H9 (cell line): ENCODE measurements around the gene NRCAM. TPM values are rescaled to one million over a fixed set of nuclear protein-coding genes. Genes with fewer than 3 reads are reported as not detected.

ENCODE experiments used
- DNase-seq: peaks from one replicate; pipeline ENCODE4 v3.0.0-alpha.2; 2017
- H2AFZ ChIP-seq: one replicate; pipeline ENCODE4 v1.6.1; 2013; ENCODE audit warnings: mild to moderate bottlenecking, low read length, control low read depth, moderate library complexity
- H2AK5ac ChIP-seq: 2 replicates; pipeline ENCODE4 v1.6.1; 2013; ENCODE audit warnings: low read length, control low read depth, mixed read lengths; ENCODE audit not compliant: insufficient read length
- H2BK120ac ChIP-seq: one replicate; pipeline ENCODE4 v1.6.1; 2013; ENCODE audit warnings: low read depth, mild to moderate bottlenecking, low read length, control low read depth, inconsistent platforms; ENCODE audit not compliant: poor library complexity, severe bottlenecking
- H2BK12ac ChIP-seq: 2 replicates; pipeline ENCODE4 v1.6.1; 2013; ENCODE audit warnings: low read length, control low read depth, mixed read lengths, low read depth; ENCODE audit not compliant: insufficient read length
- H2BK15ac ChIP-seq: 2 replicates; pipeline ENCODE4 v1.6.1; 2013; ENCODE audit warnings: low read depth, low read length, control low read depth
- H2BK20ac ChIP-seq: one replicate; pipeline ENCODE4 v1.6.1; 2013; ENCODE audit warnings: low read depth, mild to moderate bottlenecking, low read length, control low read depth, inconsistent platforms; ENCODE audit not compliant: poor library complexity, severe bottlenecking
- H2BK5ac ChIP-seq: 2 replicates; pipeline ENCODE4 v1.6.1; 2013; ENCODE audit warnings: low read length, control low read depth, mixed read lengths; ENCODE audit not compliant: insufficient read length
- H3K14ac ChIP-seq: 2 replicates; pipeline ENCODE4 v1.6.1; 2013; ENCODE audit warnings: low read length, control low read depth; ENCODE audit not compliant: insufficient read depth
- H3K18ac ChIP-seq: 2 replicates; pipeline ENCODE4 v1.6.1; 2013; ENCODE audit warnings: low read depth, mild to moderate bottlenecking, mixed read lengths, low read length, control low read depth; ENCODE audit not compliant: insufficient read length
- H3K23ac ChIP-seq: 2 replicates; pipeline ENCODE4 v1.6.1; 2013; ENCODE audit warnings: low read length, control low read depth, mixed read lengths, low read depth; ENCODE audit not compliant: insufficient read length
- H3K23me2 ChIP-seq: 2 replicates; pipeline ENCODE4 v1.6.1; 2013; ENCODE audit warnings: low read depth, mild to moderate bottlenecking, mixed read lengths, low read length, control low read depth; ENCODE audit not compliant: insufficient read length, poor library complexity, severe bottlenecking
- H3K27ac ChIP-seq: 2 replicates; pipeline ENCODE4 v1.5.1; 2013; ENCODE audit warnings: low read length, control low read depth, mixed read lengths, low read depth; ENCODE audit not compliant: insufficient read length
- H3K27me3 ChIP-seq: 2 replicates; pipeline ENCODE4 v1.6.1; 2013; ENCODE audit warnings: low read length, control low read depth, inconsistent platforms; ENCODE audit not compliant: insufficient read depth
- H3K4ac ChIP-seq: 2 replicates; pipeline ENCODE4 v1.6.1; 2013; ENCODE audit warnings: low read depth, mild to moderate bottlenecking, control low read depth, inconsistent platforms, low read length, moderate library complexity
- H3K4me1 ChIP-seq: 2 replicates; pipeline ENCODE4 v1.6.1; 2013; ENCODE audit warnings: low read length, control low read depth, inconsistent platforms; ENCODE audit not compliant: insufficient read depth
- H3K4me2 ChIP-seq: 2 replicates; pipeline ENCODE4 v1.6.1; 2013; ENCODE audit warnings: low read length, control low read depth, mixed read lengths; ENCODE audit not compliant: insufficient read length, insufficient read depth
- H3K56ac ChIP-seq: 2 replicates; pipeline ENCODE4 v1.6.1; 2013; ENCODE audit warnings: low read depth, mild to moderate bottlenecking, mixed read lengths, low read length, control low read depth; ENCODE audit not compliant: insufficient read length
- H3K79me1 ChIP-seq: 2 replicates; pipeline ENCODE4 v1.6.1; 2013; ENCODE audit warnings: low read depth, mild to moderate bottlenecking, moderate library complexity, low read length, control low read depth, inconsistent platforms; ENCODE audit not compliant: insufficient read depth, poor library complexity, severe bottlenecking
- H3K79me2 ChIP-seq: 2 replicates; pipeline ENCODE4 v1.6.1; 2013; ENCODE audit warnings: low read length, control low read depth, inconsistent platforms; ENCODE audit not compliant: insufficient read depth
- H3K9ac ChIP-seq: 2 replicates; pipeline ENCODE4 v1.6.1; 2013; ENCODE audit warnings: low read length, control low read depth, mixed read lengths; ENCODE audit not compliant: insufficient read length; ENCODE audit errors: extremely low read depth
- H3K9me3 ChIP-seq: one replicate; pipeline ENCODE4 v1.6.1; 2013; ENCODE audit warnings: low read depth, low read length, inconsistent platforms; ENCODE audit not compliant: control insufficient read depth
- H3T11ph ChIP-seq: one replicate; pipeline ENCODE4 v1.6.1; 2013; ENCODE audit warnings: mild to moderate bottlenecking, low read length, control low read depth, inconsistent platforms
- H4K20me1 ChIP-seq: one replicate; pipeline ENCODE4 v1.6.1; 2013; ENCODE audit not compliant: control insufficient read depth, insufficient read length, insufficient read depth
- H4K5ac ChIP-seq: 2 replicates; pipeline ENCODE4 v1.6.1; 2013; ENCODE audit warnings: low read depth, mild to moderate bottlenecking, mixed read lengths, low read length, control low read depth; ENCODE audit not compliant: insufficient read length
- H4K8ac ChIP-seq: replicated peaks from 2 replicates; pipeline ENCODE4 v1.6.1; 2013; ENCODE audit warnings: low read length, control low read depth, mixed read lengths, low read depth; ENCODE audit not compliant: insufficient read length
- H4K91ac ChIP-seq: 2 replicates; pipeline ENCODE4 v1.6.1; 2013; ENCODE audit warnings: low read depth, mild to moderate bottlenecking, moderate library complexity, mixed read lengths, low read length, control low read depth; ENCODE audit not compliant: insufficient read length
- H3K27ac Mint-ChIP-seq, 3 experiments: 2 replicates in 2 of 3; 3 replicates in 1 of 3; pipeline ENCODE4 v1.8.0; 2020 to 2021; ENCODE audit warnings: mixed read lengths in 3 of 3, mild to moderate bottlenecking in 1 of 3, moderate library complexity in 1 of 3
- H3K27me3 Mint-ChIP-seq: 2 replicates; pipeline ENCODE4 v1.8.0; 2021; ENCODE audit warnings: low read depth, mild to moderate bottlenecking, moderate library complexity, mixed read lengths
- H3K36me3 Mint-ChIP-seq, 3 experiments: 2 replicates in 2 of 3; 3 replicates in 1 of 3; pipeline ENCODE4 v1.8.0; 2020 to 2021; ENCODE audit warnings: low read depth in 3 of 3, mixed read lengths in 3 of 3; ENCODE audit not compliant: insufficient read depth in 1 of 3
- H3K4me1 Mint-ChIP-seq, 2 experiments: 2 replicates each; pipeline ENCODE4 v1.8.0; 2020; ENCODE audit warnings: mixed read lengths in 2 of 2
- H3K4me3 Mint-ChIP-seq, 2 experiments: 2 replicates in 1 of 2; 3 replicates in 1 of 2; pipeline ENCODE4 v1.8.0; 2020 to 2021; ENCODE audit warnings: mild to moderate bottlenecking in 2 of 2, mixed read lengths in 2 of 2, moderate library complexity in 1 of 2
- H3K9me3 Mint-ChIP-seq, 2 experiments: 2 replicates in 1 of 2; 3 replicates in 1 of 2; pipeline ENCODE4 v1.8.0; 2020; ENCODE audit warnings: mild to moderate bottlenecking in 2 of 2, mixed read lengths in 2 of 2, moderate library complexity in 1 of 2
- CTCF ChIP-seq: fragments of 200-600 bp; sonication (generic); conservative IDR thresholded peaks from 3 replicates; pipeline ENCODE4 v1.8.0; 2021; ENCODE audit warnings: antibody characterized with exemption, mild to moderate bottlenecking
- total RNA-seq: library from RNA; stranded (reverse); gene quantifications from 2 replicates; pipeline ENCODE4 v1.2.1, GENCODE V29; 2021

The NRCAM gene
- total RNA-seq, 1 experiment from 2014 or later = 2.3 TPM

DNA sequence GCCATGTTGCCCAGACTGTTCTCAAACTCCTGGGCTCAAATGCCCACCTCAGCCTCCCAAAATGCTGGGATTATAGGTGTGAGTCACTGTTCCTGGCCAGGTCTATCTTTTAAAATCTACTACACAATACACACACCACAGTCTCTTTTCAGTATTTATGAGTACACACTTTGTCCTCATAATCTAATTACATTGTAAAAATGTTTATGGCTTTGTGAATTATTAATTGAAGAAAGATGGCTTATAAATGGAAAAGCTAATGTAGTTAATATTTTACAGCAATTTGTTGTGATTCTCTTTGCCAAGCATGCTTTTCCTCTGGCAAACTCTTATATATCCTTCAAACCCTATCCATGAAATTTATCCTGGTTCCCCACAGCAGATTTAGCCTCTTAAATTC lies 348.1 kb downstream of the NRCAM start:
- Histone ChIP-seq H2AFZ (no peak overlapping the region), H4K20me1 (no peaks in the 10 kb centered on the region), H3K14ac (no peak overlapping the region), H2AK5ac (no peak overlapping the region), H3K79me1 (no peaks in the 10 kb centered on the region), H2BK12ac (no peak overlapping the region), H3K4me1 (no peaks in the 10 kb centered on the region), H3K27ac (no peak overlapping the region), H4K5ac (no peak overlapping the region), H3K23me2 (no peaks in the 10 kb centered on the region), H3T11ph (no peak overlapping the region), H4K91ac (no peak overlapping the region), H3K23ac (no peak overlapping the region), H2BK15ac (no peak overlapping the region), H3K4me2 (no peak overlapping the region), H2BK120ac (no peak overlapping the region), H3K56ac (no peak overlapping the region), H3K4ac (no peak overlapping the region), H3K79me2 (no peaks in the 10 kb centered on the region), H3K27me3 (no peaks in the 10 kb centered on the region), H4K8ac (no peak overlapping the region), H3K9ac (no peak overlapping the region), H3K18ac (no peak overlapping the region), H2BK5ac (no peak overlapping the region), H3K9me3 (no peaks in the 10 kb centered on the region), H2BK20ac (no peak overlapping the region)
- no peak overlapping the region for H3K4me3 Mint-ChIP-seq
- no peaks in the 10 kb centered on the region for H3K36me3 Mint-ChIP-seq
- H3K4me1 Mint-ChIP-seq = no peaks in the 10 kb centered on the region
- no peak for DNase-seq
- H3K27me3 Mint-ChIP-seq = no peaks in the 10 kb centered on the region; the same call in 1 of the 2 replicates
- H3K27ac Mint-ChIP-seq = no peak overlapping the region
- no peaks in the 10 kb centered on the region for H3K9me3 Mint-ChIP-seq
- TF ChIP-seq CTCF = no peak
